PC-9 (cell line): ENCODE measurements around the gene GORASP1. TPM values are rescaled to one million over a fixed set of nuclear protein-coding genes. Genes with fewer than 3 reads are reported as not detected.

ENCODE experiments used
- BruUV-seq: library from RNA; stranded (reverse); fragments of 400-500 nt; replicated peaks from 2 replicates; lab custom pipeline; 2021; lab: Mats Ljungman, UMichigan
- CTCF ChIA-PET: fragments of 300-600 bp; sonication (Branson Sonifier 250); formaldehyde crosslinking; loops from one replicate; lab custom pipeline; 2022; ENCODE audit warnings: antibody characterized with exemption; lab: Charles Lee
- POLR2A ChIA-PET: fragments of 300-600 bp; sonication (Branson Sonifier 250); formaldehyde crosslinking; loops from one replicate; lab custom pipeline; 2022; ENCODE audit warnings: antibody characterized with exemption; ENCODE audit not compliant: unreplicated experiment; lab: Charles Lee
- DNase-seq, 2 experiments: peaks; one replicate each; pipeline versions ENCODE4 v3.0.0 to v3.0.0-alpha.2; 2015 to 2022; ENCODE audit warnings: mixed read lengths in 1 of 2
- H2AFZ ChIP-seq: fragments of 200-600 bp; sonication (generic); 2 replicates; pipeline ENCODE4 v1.8.1; 2017; ENCODE audit warnings: antibody characterized with exemption
- H3F3A ChIP-seq: fragments of 200-600 bp; sonication (generic); 2 replicates; pipeline ENCODE4 v1.8.1; 2017; ENCODE audit warnings: antibody characterized with exemption, mild to moderate bottlenecking, low read depth; ENCODE audit not compliant: insufficient read depth
- H3K27ac ChIP-seq: fragments of 200-600 bp; sonication (generic); 2 replicates; pipeline ENCODE4 v1.6.1; 2016; ENCODE audit warnings: mixed run types
- H3K27me3 ChIP-seq: fragments of 200-600 bp; sonication (generic); 2 replicates; pipeline ENCODE4 v1.6.1; 2016; ENCODE audit warnings: low read depth, mixed run types; ENCODE audit not compliant: insufficient read depth
- H3K36me3 ChIP-seq: fragments of 200-600 bp; sonication (generic); 2 replicates; pipeline ENCODE4 v1.6.1; 2016; ENCODE audit warnings: low read depth, mixed run types
- H3K4me1 ChIP-seq: fragments of 200-600 bp; sonication (generic); replicated peaks from 2 replicates; pipeline ENCODE4 v1.6.1; 2016; ENCODE audit warnings: mixed run types; ENCODE audit not compliant: insufficient read depth
- H3K4me2 ChIP-seq: fragments of 200-600 bp; sonication (generic); 2 replicates; pipeline ENCODE4 v1.6.1; 2017; ENCODE audit warnings: mixed run types
- H3K4me3 ChIP-seq: fragments of 200-600 bp; sonication (generic); 2 replicates; pipeline ENCODE4 v1.6.1; 2016; ENCODE audit warnings: mixed run types
- H3K79me2 ChIP-seq: fragments of 200-600 bp; sonication (generic); 2 replicates; pipeline ENCODE4 v1.6.1; 2017; ENCODE audit warnings: low read depth, mixed run types
- H3K9me2 ChIP-seq: fragments of 200-600 bp; sonication (generic); 2 replicates; pipeline ENCODE4 v1.8.1; 2017; ENCODE audit warnings: mild to moderate bottlenecking; ENCODE audit not compliant: insufficient read depth
- H3K9me3 ChIP-seq: fragments of 200-600 bp; sonication (generic); 2 replicates; pipeline ENCODE4 v1.8.1; 2016; ENCODE audit warnings: low read depth; ENCODE audit not compliant: insufficient read depth
- H4K20me1 ChIP-seq: fragments of 200-600 bp; sonication (generic); 2 replicates; pipeline ENCODE4 v1.8.1; 2017; ENCODE audit not compliant: insufficient read depth
- EZH2 ChIP-seq: fragments of 200-600 bp; sonication (generic); IDR thresholded peaks from 2 replicates; pipeline ENCODE4 v1.8.0; 2017; ENCODE audit warnings: antibody characterized with exemption, low read depth
- intact Hi-C: fragments of 100-400 bp; cut with micrococcal nuclease; formaldehyde crosslinking; loops from one replicate; pipeline ENCODE4 v1.10.0; 2022; ENCODE audit not compliant: unreplicated experiment
- total RNA-seq: library from RNA; stranded (reverse); gene quantifications from 2 replicates; pipeline ENCODE4 v1.2.3, GENCODE V29; 2021
- TF ChIP-seq, protein P1 (sequence below): fragments of 200-600 bp; sonication (generic); conservative IDR thresholded peaks from 2 replicates; pipeline ENCODE4 v1.6.1; 2017; ENCODE audit warnings: mixed run types, antibody characterized with exemption, mild to moderate bottlenecking, moderate library complexity

GORASP1 gene
- total RNA-seq, 1 experiment from 2014 or later = 43.4 TPM

DNA sequence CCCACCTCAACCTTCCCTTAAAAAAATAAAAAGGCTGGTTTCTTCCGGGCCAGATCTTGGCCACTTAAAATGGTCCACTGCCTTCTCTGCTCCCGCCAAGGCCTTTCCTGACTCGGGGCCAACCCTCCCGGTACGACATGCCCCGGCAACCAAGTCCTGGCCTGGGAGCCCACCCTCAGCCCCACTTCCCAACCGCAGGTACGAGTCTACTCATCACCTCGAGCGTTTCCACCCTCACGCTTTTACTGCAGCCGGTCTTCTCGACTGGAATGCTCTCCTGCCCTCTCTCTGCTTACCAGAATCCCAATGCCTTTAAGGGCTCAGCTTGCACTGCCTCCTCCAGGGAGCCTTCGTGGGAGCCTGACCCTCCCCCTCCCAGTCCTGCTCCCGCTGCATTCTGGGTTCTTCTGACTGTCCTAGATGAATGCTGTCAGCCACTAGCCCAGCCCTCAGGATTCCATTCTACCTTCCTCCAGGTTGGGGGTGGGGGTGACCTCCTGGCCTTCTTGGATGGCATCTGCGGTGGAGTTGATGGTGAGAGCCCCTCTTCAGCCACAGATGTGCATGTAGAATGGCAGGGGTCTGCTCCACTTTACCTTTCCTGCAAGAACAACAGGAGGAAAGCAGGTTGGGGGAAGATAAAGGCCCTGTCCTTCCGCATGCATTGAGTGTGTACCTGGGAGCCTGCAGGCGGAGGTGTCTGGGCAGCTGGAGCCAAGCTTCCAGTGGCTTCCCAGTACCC, 47.0 kb upstream of the GORASP1 start:
- DNase-seq = no peak
- intact Hi-C loops = no loop called here
- peaks cover 4% of the 10 kb centered on the region; the same call in 1 of the 2 replicates for H4K20me1 ChIP-seq
- H2AFZ ChIP-seq = no peak overlapping the region
- TF ChIP-seq, protein P1, sequence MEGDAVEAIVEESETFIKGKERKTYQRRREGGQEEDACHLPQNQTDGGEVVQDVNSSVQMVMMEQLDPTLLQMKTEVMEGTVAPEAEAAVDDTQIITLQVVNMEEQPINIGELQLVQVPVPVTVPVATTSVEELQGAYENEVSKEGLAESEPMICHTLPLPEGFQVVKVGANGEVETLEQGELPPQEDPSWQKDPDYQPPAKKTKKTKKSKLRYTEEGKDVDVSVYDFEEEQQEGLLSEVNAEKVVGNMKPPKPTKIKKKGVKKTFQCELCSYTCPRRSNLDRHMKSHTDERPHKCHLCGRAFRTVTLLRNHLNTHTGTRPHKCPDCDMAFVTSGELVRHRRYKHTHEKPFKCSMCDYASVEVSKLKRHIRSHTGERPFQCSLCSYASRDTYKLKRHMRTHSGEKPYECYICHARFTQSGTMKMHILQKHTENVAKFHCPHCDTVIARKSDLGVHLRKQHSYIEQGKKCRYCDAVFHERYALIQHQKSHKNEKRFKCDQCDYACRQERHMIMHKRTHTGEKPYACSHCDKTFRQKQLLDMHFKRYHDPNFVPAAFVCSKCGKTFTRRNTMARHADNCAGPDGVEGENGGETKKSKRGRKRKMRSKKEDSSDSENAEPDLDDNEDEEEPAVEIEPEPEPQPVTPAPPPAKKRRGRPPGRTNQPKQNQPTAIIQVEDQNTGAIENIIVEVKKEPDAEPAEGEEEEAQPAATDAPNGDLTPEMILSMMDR = no peak
- no peak for TF ChIP-seq EZH2
- H3K79me2 ChIP-seq = peaks cover 12% of the 10 kb centered on the region
- no peak overlapping the region for H3K4me3 ChIP-seq
- H3K9me2 ChIP-seq = no peaks in the 10 kb centered on the region
- POLR2A ChIA-PET = no interaction called here
- peaks cover 30% of the 10 kb centered on the region for H3F3A ChIP-seq
- H3K36me3 ChIP-seq = no peaks in the 10 kb centered on the region
- H3K27ac ChIP-seq = no peak overlapping the region
- no peaks in the 10 kb centered on the region for H3K9me3 ChIP-seq
- peaks cover 27% of the 10 kb centered on the region for H3K4me1 ChIP-seq
- TSS peak; percentile 33 for BruUV-seq
- no peaks in the 10 kb centered on the region for H3K27me3 ChIP-seq
- CTCF ChIA-PET = no interaction called here
- no peak overlapping the region for H3K4me2 ChIP-seq

DNA sequence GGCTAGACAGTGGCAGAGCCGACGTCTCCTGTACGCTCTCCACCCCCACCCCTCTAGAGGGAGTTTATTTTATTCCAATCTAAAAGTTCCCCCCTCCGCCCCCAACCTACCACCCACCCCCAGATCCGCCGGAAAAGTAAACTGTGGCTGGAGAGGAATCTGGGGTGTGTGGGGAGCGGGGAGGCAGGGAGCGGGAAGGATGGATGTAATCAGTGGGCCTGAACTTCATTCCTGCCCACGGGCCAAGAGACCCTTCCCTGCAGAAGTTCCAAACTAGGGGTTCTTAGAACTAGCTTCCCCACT, 46.5 kb upstream of the GORASP1 start:
- Histone ChIP-seq H3F3A (peaks cover 35% of the 10 kb centered on the region), H3K27me3 (no peaks in the 10 kb centered on the region), H3K27ac (no peak overlapping the region), H3K9me2 (no peaks in the 10 kb centered on the region), H3K4me3 (peak overlapping the region; percentile 85; the same call in 1 of the 2 replicates), H3K9me3 (no peaks in the 10 kb centered on the region), H3K36me3 (no peaks in the 10 kb centered on the region), H3K4me1 (peaks cover 32% of the 10 kb centered on the region), H3K4me2 (peak overlapping the region; percentile 96), H4K20me1 (peaks cover 4% of the 10 kb centered on the region; the same call in 1 of the 2 replicates), H3K79me2 (peaks cover 18% of the 10 kb centered on the region), H2AFZ (no peak overlapping the region)
- no peak for DNase-seq
- no peak for TF ChIP-seq EZH2
- TF ChIP-seq, protein P1 = no peak
- intact Hi-C loops = no loop called here
- ChIA-PET CTCF (no interaction called here), POLR2A (no interaction called here)
- BruUV-seq = no TSS peak

DNA sequence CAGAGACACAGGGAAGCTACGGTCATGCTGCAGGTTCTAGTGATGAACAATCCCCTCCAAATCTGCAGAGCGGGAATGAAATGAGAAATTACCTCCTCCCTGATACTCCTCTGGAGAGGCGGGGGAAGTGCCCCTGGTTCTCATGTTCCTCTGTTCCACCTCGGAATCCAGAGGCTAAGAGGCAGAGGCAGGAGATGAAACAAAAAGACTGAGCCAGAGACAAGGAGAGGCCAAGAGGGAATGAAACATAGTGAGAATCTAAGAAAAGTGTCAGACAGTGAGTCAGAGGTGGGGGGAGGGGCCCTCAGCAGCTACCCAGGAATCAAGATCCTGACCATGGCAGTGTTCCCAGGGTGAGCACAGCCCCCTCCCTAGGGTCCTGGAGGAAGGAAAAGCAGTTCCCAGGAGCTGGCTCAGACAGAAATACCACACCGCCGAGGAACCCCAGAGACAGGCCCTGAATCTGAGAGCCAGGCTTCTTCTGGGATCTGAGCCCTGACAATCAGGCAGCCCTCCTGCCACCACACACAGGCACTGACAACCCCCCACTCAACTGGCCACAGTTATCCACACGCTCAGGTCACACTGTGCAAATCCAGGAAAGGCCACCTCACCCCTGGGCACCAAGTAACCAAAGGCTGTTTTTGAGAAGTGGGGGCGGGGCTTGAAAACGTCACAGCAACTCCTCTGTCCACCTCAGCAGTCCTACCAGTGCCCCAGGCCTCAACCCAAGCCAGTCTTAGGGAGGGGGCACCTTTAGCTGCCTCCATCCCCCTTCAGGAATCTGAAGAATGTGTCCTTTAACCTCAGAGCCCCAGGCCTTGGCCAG, 43.6 kb upstream of the GORASP1 start:
- CTCF ChIA-PET = interaction anchor here (0.7 kb wide), 1 partner anchor 24 kb away, joined by 6 read pairs; no protein-coding TSS in a partner anchor

More for the DNA sequence above, 43.6 kb upstream of the GORASP1 start:
- Histone ChIP-seq H2AFZ (no peak overlapping the region), H3K9me2 (no peaks in the 10 kb centered on the region), H3K4me3 (peak overlapping the region; percentile 85; the same call in 1 of the 2 replicates), H3K79me2 (peaks cover 42% of the 10 kb centered on the region), H3K36me3 (no peaks in the 10 kb centered on the region), H3K4me1 (peaks cover 61% of the 10 kb centered on the region), H3K27ac (peak overlapping the region; percentile 94), H3K27me3 (no peaks in the 10 kb centered on the region), H3K4me2 (peak overlapping the region; percentile 96), H3F3A (peaks cover 49% of the 10 kb centered on the region), H4K20me1 (peaks cover 8% of the 10 kb centered on the region; the same call in 1 of the 2 replicates), H3K9me3 (no peaks in the 10 kb centered on the region)
- BruUV-seq = no TSS peak
- POLR2A ChIA-PET = interaction anchor here (0.6 to 0.7 kb wide), 5 partner anchors 10 to 996 kb away, joined by 3 to 7 read pairs (median 4); no protein-coding TSS in a partner anchor
- intact Hi-C loops = loop anchor here (1.0 kb wide), 4 partner anchors 10 to 44 kb away; partner anchors contain the start of genes GORASP1 and TTC21A
- no peak for TF ChIP-seq EZH2
- TF ChIP-seq, protein P1 = no peak
- peak; percentile 80 to 87 for DNase-seq
